Activated T-cell treated with anti-CD3 and anti-CD28 coated beads for 1 hour (primary cell): ENCODE data around the gene WDR64.

Experiments
- DNase-seq: peaks from one replicate; pipeline ENCODE4 v3.0.0-alpha.2; 2020; ENCODE audit warnings: low read depth

The WDR64 gene

DNA sequence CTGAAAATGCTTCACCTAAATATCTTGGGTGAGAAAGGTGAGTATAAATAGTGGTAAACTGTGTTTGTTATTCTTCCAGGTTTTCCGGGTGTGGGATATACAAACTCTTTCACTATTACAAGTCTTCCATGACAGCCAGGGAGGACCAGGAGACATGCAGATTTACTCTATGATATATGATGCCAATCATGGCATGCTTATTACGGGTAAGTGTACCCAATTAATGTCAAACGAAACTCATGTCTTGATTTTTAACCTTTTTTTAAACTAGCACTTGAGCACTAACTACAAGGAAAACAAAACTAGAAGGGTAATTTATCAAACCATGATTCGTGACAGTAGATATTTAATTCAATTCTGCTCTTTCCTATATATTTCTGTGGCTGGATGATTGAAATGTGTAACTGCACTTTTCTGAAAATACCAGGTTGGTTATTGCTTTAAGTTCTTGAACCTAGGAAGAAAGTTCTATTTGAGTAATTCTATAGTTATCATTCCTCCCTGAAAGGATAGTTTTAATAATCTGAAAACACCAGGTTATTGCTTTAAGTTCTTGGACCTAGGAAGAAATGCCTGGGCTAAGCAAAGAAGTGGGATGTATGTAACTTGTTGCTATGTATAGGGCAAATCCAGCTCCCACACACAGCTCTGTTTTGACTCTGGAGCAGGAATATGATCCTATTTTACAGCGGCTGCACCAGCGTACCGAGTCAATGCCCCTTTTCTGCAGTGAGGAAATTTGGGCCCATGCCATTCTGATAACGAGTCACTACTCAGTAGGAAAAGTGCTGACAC lies 86.4 kb downstream of the WDR64 start:
- no peak for DNase-seq

DNA sequence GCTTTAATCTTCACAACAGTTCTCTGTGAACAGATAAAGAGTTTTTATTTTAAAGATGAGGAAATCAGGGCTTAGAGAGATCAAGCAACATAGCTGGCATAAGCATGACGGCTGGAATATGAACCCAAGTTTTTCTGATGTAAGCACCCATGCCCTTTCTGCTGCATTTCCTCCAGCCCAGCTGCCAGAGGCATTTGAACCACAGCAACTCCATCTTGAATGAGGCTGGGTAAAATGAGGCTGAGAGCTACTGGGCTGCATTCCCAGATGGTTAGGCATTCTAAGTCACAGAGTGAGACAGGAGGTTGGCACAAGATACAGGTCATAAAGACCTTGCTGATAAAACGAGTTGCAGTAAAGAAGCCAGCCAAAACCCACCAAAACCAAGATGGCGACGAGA lies 90.0 kb downstream of the WDR64 start:
- no peak for DNase-seq

DNA sequence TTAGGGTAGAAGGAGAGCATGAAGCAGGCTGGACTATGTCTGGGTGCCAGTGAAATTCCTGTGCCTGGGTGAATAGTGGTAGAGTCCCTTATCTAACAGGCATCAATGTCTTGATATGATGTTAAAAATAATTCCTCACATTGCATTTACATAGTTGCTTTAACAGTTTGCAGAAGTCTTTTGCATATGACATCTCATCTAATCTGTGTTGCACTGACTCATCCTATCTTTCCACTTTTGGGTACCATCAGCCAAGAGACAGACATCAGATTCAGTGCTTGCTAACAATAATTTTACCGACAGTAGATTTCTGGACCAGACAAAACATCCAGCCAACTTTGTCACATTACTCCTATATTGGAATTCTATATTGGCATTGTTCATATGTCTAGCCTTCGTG lies 92.5 kb downstream of the WDR64 start:
- DNase-seq, result no peak

DNA sequence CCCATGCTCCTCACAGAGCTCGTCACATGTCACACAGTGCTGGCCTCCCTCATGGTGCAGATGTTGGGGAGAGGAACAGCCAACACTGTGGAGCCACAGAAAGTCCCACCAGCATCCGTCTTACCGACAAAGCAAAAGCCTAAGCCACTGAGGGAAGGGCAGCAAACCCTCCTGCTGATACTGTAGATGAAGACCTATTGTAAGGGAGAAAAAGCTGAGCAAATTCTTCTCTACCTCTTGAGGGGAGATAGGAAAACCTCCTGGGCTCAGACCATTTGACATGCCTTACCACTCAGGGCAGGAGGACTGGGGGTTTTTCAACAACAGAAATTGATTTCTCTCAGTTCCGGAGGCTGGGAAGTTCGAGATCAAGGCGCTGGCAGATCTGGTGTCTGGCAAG lies 95.9 kb downstream of the WDR64 start:
- DNase-seq, result no peak

DNA sequence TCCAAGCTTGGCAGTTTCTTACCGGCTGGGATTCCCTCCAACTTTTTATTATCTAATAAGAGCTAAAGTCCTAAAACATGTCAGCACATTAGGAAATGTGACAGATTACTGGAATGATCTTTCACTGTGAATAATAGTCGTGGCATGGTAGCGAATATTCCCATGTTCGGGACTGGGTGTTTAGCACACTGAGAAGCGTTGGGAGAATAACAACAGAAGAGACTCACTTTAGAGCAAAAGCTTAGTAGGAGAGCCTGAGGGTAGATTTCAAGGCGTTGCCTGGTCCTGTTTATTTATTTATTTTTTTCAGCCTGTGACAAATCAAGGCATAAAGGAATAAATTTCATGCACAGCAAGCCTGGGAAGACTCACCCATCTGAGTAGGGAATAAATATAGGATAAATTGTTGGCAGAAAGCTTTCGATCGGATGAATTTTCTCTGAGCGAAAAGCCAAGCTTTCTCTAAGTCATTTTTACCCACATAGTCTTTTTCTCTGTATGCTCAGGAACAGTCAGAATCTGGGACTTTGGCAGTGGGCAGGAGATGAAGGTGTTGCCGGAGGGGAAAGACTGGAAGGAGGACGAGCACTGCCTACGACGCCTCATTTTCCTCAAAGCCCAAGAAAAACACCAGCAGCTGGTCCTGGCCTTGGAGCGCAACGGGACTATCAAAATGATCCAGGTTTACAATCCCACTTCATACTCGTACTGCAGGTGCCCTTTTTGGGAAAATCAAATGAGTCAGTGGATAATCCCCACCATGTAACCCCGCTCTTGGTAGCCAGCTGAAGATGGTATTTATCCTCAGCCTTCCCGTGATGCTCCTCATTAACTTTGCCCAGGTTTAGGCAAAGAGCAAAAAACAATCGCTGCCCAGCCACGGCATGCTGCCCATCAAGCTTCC lies 97.2 kb downstream of the WDR64 start:
- no peak for DNase-seq

DNA sequence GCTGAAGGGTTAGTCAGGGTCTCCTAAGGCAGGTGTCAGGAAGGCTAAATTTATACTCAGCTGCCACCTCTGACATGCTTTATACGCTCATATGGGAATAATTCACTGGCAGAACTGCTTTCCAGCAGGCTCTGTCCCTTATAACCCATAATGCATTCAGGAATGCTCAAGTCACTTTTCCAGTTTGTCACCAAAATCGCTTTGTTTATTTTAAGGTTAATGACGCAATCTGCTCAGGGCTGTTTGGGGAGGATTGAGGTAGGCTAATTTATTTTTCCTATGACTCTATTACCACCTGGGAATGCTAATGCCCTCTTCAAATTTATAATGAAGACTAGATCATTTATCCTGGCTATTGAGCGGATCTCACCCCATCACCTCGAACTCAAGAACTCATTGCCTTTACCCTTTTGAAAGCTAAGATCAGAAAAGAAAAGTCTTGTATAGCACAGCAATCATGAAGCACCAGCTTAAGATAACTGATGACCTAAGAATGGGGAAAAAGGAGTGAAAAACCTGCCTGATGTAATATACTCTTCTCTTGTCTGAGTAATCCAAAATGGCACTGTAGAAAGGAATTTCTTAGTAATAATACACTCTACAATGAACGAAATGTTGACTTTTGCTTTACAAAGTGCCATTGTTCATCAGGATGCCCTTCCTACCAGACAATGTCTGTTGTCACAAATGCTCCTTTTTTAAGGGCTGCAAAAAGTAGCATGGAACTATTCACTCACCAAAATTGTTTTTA lies 98.0 kb downstream of the WDR64 start:
- no peak for DNase-seq

DNA sequence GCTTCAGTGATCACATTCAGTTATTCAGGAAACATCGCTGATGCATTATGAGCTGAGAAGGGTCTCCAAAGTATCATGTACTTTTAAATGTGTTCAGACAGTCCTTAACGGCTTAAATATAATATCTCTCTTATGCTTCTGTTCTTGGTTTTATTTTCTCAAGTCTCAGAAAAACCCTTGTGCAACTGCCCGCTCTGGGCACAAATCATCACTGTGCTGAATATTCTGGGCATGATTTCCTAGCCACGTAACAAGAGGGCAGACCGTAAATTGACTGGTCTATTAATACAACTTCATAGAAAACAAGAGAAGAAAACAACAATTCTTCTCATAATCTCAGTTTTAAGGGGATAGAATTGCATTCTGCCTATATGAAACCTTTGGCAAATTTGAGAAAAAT lies 99.4 kb downstream of the WDR64 start:
- no peak for DNase-seq

DNA sequence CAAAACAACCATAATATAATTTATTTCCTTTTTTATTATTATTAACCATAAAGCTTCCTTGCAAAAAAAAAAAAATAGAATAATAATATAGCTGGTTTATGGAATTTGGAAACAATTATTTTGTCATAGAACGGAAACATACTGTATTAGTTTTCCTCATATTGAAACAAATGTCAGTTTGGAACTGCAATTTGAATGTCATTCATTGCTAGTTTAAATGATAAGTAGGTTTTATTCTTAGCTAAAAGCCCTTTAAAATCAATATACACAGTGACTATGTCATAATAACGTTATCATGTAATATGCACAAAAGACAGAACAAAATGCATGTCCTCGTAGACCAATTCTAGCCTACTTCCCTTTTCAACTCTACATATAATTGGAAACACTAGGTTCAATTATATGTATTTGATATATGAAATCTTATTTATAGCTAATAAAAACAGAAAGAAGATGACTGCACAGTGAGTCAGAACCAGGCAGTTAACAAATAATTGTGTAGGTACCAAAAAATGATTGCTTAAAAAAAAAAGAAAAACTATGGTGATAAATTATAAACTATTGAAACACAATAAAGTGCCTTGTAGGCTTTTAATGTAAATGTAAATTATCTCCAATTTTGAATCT lies 110.7 kb downstream of the WDR64 start:
- no peak for DNase-seq

DNA sequence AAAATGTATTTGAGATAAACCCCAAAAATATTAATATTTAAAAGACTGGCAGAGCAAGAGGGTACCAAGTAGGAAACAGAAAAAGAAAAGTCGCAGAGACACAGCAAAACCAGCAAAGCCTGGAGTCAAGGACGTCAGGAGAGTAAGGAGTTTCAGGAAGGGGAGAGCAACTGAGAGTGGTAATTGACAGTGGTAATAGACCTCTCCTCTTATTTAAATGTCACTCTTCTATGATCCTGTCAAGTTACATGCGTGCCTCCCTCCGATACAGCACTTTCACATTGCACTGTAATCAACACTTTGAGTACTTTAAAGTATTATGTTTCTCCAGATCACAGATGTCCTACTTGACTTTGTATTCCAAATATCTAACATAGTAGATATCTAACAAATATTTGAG lies 113.3 kb downstream of the WDR64 start:
- no peak for DNase-seq

DNA sequence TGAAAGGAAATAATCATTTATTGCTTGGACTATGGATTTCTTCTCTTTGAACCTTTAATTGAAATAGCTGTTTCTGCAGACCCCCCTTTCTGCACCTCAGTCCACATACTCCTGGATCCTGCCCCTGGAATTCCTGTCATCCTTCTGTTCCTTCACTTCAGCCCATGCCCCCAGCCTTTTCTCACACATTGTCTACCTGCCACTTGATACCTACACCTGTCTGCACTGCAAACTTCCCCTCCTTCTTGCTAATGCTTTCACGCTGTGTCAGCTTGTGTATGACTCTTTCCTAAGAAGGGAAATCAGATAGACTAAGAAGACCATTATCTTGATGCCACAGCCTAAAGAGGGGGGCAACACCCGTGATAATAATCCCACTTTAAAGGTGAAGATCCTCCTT lies 115.7 kb downstream of the WDR64 start:
- DNase-seq, result no peak

DNA sequence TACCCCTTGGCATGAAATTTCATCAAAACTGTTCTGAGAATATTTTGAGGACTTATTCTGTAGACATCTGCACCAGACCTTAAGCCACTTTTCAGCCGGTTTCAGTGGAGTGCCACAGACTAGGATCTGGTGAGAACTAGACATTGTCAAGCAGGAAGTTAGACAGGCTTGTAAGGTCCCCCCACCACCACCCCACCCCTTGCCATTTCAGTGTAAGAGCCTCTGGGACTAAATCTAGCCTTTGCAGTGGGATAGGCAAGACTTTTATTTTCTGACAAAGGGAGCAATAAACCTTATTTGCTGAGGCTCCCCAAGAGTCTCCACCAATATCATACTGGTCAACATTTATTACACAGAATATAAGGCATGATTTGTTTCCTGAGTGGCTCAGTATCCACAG lies 118.0 kb downstream of the WDR64 start:
- DNase-seq, result no peak

DNA sequence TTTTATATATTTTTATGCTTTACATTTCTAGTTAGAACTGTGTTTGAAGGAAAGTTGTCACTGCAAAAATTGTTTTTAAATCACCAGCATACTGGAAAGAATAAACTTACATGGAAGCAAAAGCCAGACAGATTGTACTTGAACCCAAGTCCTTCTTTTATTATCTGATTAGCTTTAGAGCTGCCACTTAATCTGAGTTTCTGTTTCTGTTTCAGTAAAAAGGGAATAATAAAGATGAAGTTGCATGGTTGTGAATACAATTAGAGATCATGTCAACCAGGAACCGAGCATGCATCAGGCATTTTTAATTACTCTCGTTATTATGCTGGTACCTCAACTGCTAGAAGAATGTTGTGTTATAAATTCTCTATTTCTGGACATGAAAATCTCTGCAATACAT lies 119.0 kb downstream of the WDR64 start:
- DNase-seq, result no peak

DNA sequence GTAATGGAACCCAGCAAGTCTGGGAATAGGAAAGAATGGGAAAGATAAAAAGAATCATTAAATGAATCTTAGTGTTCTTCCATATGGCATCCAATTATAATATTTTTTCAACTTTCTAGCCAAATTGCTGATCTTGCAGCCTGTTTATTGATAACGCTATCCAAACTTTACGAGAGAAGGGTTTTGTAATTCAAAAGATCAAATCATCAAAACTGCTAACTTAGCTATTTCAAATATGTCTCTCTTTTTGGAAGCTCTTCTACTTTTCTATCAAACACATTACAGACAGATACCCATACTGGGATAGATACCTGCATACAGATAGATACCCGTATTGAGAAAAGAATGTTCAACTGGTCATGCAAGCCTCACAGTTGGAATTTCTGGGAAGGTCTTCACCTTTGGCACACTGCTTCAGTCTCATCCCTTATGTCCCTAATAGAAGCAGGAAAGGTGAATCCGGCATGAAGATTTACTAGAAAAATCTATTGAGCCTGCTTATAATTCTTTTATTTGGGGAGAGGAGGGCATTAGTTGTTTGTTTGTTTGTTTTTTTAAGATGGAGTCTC lies 120.9 kb downstream of the WDR64 start:
- DNase-seq, result no peak

DNA sequence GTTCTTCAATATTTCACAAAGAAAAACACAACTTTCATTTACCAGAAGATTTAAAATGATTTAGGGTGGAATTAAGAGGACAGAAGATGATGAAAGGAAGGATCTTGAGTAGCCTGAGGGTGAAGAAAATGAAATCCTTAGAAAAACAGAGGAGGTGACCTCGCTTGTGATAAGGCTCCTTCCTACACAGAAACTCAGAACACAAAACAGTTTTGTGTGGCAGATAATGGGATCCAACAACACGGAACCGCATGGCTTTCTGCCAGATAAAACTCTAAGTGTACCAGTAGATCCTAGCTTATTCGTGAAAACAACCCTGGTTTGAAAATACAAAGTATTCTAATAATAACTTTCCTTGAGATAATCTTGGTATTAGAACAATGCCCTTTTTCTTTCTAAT lies 121.9 kb downstream of the WDR64 start:
- no peak for DNase-seq

DNA sequence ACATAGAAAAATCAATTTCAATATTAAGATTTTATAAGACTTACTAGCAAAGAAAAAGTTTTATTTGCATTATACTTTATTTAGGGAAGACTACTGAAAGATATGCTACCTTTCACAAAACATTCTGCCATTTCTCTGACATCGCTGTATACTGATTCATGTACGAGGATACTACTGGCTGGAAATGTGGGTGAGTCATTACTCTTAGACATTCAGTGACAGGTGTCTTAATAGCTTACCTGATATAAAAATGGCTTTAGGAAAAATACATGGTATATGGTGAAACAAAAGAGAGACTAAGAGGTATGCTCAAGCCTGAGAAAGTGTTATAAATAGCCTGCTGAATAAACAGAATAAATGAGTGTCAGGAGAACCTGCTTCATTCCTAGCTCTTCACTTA lies 122.9 kb downstream of the WDR64 start:
- no peak for DNase-seq

DNA sequence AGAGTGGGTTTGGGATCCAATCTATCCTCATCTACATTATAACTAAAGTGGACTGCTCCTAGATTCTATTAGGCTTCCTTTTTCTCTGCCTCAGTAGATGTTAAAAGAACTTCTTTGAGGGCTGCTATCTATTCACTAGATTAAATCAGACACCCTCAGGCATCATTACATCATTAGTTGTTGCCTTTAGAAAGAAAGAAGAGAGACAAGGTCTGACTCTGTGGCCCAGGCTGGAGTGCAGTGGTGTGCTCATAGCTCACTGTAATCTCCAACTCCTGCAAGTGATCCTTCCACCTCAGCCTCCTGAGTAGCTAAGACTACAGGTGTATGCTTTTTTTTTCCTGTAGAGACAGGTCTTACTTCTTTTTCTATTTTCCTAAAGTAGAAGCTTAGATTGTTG lies 124.8 kb downstream of the WDR64 start:
- no peak for DNase-seq

DNA sequence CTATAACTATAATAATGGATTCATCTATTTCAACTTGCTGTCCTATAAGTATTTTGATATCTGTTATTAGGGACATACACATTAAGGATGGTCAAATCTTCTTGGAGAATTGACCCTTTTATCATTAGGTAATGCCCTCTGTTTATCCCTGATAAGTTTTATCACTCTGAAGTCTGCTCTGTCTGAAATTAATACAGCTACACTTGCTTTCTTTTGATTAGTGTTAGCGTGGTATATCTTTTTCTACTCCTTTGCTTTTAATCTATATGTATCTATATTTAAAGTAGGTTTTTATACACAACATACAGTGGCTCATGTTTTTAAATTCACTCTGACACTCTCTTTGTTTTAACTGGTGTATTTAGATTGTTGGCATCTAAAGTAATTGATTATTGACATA lies 126.0 kb downstream of the WDR64 start:
- no peak for DNase-seq

DNA sequence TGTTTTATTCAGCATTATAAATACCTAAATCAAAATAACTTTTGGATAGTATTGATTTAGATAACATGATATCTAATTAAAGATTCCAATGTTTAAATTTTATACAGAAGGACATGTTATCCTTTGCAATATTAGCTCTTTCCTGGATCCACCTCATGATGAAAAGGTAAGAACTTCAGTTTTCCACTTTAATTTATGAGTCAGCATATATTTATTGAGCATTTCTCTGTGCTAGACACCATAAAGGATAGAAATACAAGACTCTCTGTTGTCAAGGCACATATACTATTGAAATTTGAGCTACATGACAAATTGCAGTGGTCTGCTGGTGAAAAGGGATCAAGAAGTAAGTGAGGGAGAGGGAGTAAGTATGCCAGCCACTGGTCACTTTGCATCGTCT lies 127.8 kb downstream of the WDR64 start:
- no peak for DNase-seq

DNA sequence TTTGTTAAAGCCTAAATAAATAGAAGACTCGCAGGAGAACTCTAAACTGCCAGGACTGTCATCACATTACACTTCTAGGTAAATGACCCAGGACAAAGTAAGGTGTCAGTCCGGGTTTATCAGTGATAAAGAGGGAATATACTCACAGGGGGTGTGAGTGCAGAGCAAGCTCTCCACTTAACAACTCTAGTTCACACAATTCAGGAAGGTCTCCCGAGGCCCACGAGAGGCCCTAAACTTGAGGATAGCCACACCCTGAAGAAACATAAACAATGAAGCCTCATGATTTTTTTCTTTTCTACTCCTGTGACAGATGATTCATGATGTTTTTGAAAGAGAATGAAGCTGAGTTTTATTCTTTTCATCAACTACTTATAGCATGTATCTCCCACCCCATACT lies 130.3 kb downstream of the WDR64 start:
- no peak for DNase-seq

DNA sequence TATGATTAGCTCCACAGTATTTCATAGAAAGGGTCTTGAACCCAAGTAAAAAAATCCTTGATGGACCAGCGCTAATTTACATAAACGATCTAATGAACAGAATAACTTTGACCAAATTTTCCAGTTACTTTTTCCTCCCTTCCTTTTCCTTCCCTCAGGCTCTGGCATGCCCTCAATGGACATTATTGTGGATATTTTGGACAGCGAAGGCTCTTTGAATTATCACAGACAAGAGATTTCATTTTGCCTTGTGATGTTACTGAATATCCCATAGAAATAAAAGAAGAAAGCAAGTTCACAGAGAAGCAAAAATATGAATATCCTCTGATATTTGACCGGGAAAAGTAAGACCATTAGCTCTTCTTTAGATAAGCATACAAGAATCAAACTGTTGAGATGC lies 135.6 kb downstream of the WDR64 start:
- no peak for DNase-seq

DNA sequence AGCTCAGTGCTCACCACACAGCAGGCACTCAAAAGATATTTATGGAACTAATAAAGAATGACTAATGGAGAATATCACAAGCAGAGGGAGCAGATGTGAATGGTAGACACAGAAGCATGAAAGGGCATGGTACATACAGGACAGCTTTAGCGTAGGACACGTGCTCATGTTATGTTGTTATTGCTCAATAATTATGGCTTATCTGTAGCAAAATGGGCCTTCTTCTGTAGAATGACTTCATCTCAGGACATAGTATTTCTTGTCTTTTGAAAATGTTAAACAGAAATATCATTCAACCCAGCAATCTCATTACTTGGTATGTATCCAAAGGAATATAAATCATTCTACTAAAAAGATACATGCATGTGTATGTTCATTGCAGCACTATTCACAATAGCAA lies 137.0 kb downstream of the WDR64 start:
- no peak for DNase-seq

DNA sequence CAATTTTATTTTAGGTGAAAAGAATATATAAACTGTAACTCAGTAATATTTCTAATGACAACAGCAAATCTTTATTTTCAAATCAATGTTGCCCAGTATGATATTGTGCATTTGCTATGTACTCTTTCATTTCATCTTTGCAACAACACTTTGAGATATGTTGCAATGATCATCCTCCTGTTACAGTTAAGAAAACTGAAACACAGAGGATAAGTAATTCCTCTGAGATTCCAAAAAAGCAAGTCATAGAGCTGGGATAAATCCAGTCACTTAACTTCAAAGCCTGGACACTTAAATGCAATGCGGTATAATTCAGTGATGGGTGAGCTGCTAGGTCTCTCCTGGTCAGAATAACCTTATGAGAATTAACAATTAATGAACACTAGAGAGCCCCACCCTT lies 147.3 kb downstream of the WDR64 start:
- no peak for DNase-seq
